ENCODE measurements around the gene TMEM18.

Gene TMEM18

DNA sequence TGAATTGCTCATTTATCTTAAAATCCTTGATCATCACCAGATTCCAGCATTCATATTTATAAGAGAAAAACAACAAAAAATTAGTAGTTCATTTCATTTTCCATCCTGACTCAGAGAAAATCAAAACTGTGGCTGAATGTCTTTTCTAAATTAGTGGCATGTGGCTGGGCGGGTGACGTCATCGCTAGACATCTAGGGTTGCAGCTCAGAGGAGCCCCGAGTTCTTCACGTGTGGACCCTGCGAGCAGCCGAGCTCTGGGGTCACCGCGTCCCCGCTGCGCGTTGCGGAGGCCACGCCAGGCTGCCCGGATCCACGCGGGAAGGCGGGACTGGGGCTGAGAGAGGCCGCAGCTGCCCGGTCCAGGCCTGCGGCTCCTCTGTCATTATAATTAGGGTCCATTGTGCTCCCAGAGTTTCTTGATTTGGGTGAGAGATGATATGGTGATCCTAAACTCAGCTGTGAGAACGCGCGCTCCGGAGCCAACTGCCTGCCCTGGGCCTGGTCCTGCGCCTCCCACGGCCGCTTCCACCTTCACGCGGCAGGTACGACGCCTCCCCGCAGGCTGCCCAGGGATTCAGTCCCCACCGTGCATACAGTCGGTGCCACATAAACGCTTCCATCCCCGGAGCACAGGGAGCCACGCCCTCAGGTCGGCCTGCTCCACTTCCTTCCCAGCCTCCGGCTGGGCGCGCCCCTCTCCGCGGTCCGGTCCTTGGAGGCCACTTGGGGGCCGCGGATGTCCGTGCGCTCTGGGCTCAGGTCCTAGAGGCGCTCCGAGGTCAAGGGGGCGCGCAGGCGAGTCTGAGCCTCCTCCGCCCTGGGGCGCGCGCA is 56.5 kb downstream of the TMEM18 start:
- Histone ChIP-seq H3K27me3 (no peaks in the 10 kb centered on the region), H3K36me3 (no peaks in the 10 kb centered on the region), H3K4me1 (0 out of 2 replicates have a peak, but pooled peaks cover 4% of the 10 kb centered on the region), H3K4me3 (ENCODE audit: low read depth, low read length) (no peak overlapping the region), H3K9me3 (no peaks in the 10 kb centered on the region)
- TF ChIP-seq, protein P1, sequence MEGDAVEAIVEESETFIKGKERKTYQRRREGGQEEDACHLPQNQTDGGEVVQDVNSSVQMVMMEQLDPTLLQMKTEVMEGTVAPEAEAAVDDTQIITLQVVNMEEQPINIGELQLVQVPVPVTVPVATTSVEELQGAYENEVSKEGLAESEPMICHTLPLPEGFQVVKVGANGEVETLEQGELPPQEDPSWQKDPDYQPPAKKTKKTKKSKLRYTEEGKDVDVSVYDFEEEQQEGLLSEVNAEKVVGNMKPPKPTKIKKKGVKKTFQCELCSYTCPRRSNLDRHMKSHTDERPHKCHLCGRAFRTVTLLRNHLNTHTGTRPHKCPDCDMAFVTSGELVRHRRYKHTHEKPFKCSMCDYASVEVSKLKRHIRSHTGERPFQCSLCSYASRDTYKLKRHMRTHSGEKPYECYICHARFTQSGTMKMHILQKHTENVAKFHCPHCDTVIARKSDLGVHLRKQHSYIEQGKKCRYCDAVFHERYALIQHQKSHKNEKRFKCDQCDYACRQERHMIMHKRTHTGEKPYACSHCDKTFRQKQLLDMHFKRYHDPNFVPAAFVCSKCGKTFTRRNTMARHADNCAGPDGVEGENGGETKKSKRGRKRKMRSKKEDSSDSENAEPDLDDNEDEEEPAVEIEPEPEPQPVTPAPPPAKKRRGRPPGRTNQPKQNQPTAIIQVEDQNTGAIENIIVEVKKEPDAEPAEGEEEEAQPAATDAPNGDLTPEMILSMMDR (IDR thresholded peaks at IDR 0.05; ENCODE audit: low read depth, low read length), result no peak
- no peak for DNase-seq

DNA sequence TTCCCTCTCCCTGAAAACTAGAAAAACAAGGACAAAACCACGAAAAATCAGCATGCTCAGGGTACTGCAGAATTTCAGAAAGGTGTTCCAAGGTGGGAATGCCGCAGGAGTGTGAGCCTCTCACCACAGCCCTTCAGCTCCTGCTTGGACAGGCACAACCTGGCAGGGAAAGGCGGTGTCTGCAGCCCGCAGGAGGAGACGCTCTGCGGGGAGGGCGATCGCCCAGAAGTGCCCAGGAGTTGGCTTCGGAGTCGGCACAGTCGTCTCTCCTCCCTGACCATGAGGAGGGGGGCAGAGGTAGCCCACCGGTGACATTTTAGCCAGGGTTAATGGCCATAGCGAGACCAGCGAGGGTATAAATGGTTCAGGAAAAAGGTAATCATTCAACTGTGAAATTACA is 57.2 kb downstream of the TMEM18 start:
- TF ChIP-seq, protein P1 (IDR thresholded peaks at IDR 0.05; ENCODE audit: low read depth, low read length), result no peak
- DNase-seq, result no peak

DNA sequence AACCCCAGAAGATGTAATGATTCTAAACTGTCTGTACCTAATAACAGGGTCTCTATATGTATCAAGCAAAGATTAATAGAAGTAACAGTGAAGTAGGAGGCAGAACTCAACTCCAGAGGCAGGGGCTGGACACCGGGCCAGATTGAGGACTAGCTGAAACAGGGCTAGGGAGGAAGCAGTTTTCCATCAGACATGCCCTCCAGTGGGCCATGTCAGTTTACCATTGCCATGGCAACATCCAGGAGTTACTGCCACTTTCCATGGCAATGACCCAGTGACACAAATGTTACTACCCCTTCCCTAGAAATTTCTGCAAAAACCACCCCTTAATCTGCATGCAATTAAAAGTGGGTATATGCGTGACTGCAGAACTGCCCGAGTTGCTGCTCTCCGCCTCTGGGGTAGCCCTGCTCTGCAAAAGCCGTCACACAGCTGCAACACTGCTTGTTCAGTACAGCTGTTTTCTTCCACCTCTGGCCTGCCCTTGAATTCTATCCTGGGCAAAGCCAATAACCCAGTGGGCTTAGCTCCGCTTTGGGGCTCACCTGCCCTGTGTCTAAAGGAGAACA is 58.7 kb downstream of the TMEM18 start:
- Histone ChIP-seq H3K4me3 (ENCODE audit: low read depth, low read length) (no peak overlapping the region), H3K4me1 (no peaks in the 10 kb centered on the region)

More for the DNA sequence above, 57.2 kb downstream of the TMEM18 start:
- H3K4me3 ChIP-seq (ENCODE audit: low read depth, low read length), result no peak overlapping the region
- no peaks in the 10 kb centered on the region for H3K9me3 ChIP-seq
- H3K4me1 ChIP-seq, result 0 out of 2 replicates have a peak, but pooled peaks cover 4% of the 10 kb centered on the region
- no peaks in the 10 kb centered on the region for H3K27me3 ChIP-seq
- H3K36me3 ChIP-seq, result no peaks in the 10 kb centered on the region

GRCh38 chr2:618005-618404 is 59.2 kb downstream of the TMEM18 start:
- Histone ChIP-seq H3K4me3 (ENCODE audit: low read depth, low read length) (no peak overlapping the region), H3K36me3 (no peaks in the 10 kb centered on the region), H3K27me3 (no peaks in the 10 kb centered on the region), H3K9me3 (no peaks in the 10 kb centered on the region), H3K4me1 (no peaks in the 10 kb centered on the region)
- TF ChIP-seq, protein P1 (IDR thresholded peaks at IDR 0.05; ENCODE audit: low read depth, low read length), result no peak
- DNase-seq, result no peak

More for the DNA sequence above, 58.7 kb downstream of the TMEM18 start:
- Histone ChIP-seq H3K9me3 (no peaks in the 10 kb centered on the region), H3K36me3 (no peaks in the 10 kb centered on the region), H3K27me3 (no peaks in the 10 kb centered on the region)
- TF ChIP-seq, protein P1 (IDR thresholded peaks at IDR 0.05; ENCODE audit: low read depth, low read length), result no peak
- DNase-seq, result no peak
